Spleen (tissue), 7 donors: Measurements from ENCODE around the gene POLE.

ENCODE experiments used
- POLR2A ChIP-seq, 3 donors: fragments of 450-650 bp; IDR thresholded peaks; one replicate each; pipeline ENCODE4 v1.5.1; 2017; ENCODE audit warnings: antibody characterized with exemption in 3 of 3, mild to moderate bottlenecking in 1 of 3
- POLR2AphosphoS5 ChIP-seq, 3 donors: sonication (generic); formaldehyde crosslinking; IDR thresholded peaks; one replicate each; pipeline ENCODE4 v1.5.1; 2017; ENCODE audit warnings: antibody characterized with exemption in 3 of 3
- TF ChIP-seq, protein P1 (sequence below), 11 experiments: fragments of 200-600 bp in 7 of 11; fragments of 450-650 bp in 4 of 11; sonication (generic) in 4 of 11; IDR thresholded peaks in 8 of 11; conservative IDR thresholded peaks in 3 of 11; 1 replicate in 7 of 11; 2 replicates in 4 of 11; pipeline versions ENCODE4 v1.4.0 to v1.8.0; 2016 to 2021; ENCODE audit warnings: antibody characterized with exemption in 11 of 11, inconsistent platforms in 4 of 11, mild to moderate bottlenecking in 1 of 11
- donor health status: DM: no; HTN: no; CAD: no; lungs with moderate emphysema.
- donor health status: DM: no; HTN: no; CAD: no.
- donor health status: DM: no; HTN: no; CAD: no.

DNA sequence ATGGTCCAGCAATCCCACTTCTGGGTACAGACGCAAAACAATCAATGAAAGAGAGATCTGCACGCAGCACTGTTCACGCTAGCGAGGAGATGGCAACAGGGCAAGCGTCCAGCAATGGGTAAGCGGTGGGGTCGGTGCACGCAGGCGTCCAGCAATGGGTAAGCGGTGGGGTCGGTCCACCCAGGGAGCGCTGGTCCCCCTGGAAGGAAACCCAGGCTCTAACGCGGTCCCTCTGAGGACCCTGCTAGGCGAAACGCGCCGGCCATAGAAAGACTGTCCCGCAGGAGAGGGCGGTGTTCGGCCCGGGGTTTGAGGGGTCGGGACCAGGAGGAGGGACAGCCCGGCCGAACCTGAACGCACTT is 22.9 kb upstream of the POLE start:
- TF ChIP-seq POLR2A (IDR thresholded peaks at IDR 0.05) (no peak), POLR2AphosphoS5 (IDR thresholded peaks at IDR 0.05) (no peak)
- TF ChIP-seq, protein P1, sequence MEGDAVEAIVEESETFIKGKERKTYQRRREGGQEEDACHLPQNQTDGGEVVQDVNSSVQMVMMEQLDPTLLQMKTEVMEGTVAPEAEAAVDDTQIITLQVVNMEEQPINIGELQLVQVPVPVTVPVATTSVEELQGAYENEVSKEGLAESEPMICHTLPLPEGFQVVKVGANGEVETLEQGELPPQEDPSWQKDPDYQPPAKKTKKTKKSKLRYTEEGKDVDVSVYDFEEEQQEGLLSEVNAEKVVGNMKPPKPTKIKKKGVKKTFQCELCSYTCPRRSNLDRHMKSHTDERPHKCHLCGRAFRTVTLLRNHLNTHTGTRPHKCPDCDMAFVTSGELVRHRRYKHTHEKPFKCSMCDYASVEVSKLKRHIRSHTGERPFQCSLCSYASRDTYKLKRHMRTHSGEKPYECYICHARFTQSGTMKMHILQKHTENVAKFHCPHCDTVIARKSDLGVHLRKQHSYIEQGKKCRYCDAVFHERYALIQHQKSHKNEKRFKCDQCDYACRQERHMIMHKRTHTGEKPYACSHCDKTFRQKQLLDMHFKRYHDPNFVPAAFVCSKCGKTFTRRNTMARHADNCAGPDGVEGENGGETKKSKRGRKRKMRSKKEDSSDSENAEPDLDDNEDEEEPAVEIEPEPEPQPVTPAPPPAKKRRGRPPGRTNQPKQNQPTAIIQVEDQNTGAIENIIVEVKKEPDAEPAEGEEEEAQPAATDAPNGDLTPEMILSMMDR (IDR thresholded peaks at IDR 0.05 in 8 of 11, conservative IDR thresholded peaks at IDR 0.05 in 3 of 11): no peak
